ENCODE data around the gene CYB5R3. TPM values are rescaled to one million over a fixed set of nuclear protein-coding genes. Genes with fewer than 3 reads are reported as not detected.
"Not testable (repeated sequence)": the region's sequence is repeated elsewhere in the genome, so short reads cannot be mapped to it uniquely, and the experiment has no call there.

CYB5R3 gene
- total RNA-seq, 4 donors from 2014 or later: 134 to 200 (median 176) TPM

GRCh38 chr22:42683578-42684283 lies 34.5 kb upstream of the CYB5R3 start:
- 53 to 57% methylated on average over 3 to 4 of the region's 8 CpGs for WGBS, 2 donors
- TF ChIP-seq CTCF (IDR thresholded peaks at IDR 0.05) (no peak), EP300 (IDR thresholded peaks at IDR 0.05) (peak in 1 of 2 donors; percentile 28), POLR2A (IDR thresholded peaks at IDR 0.05) (no peak)
- H3K4me1 ChIP-seq: peaks cover 0 to 76% (median 49%) of the 10 kb centered on the region in 4 donors
- no peaks in the 10 kb centered on the region for H3K27me3 ChIP-seq
- peak overlapping the region in 3 of 4 donors; percentile 51 to 88 (median 77) for H3K27ac ChIP-seq
- H3K36me3 ChIP-seq: no peaks in the 10 kb centered on the region
- no peak for DNase-seq (ENCODE audit: low spot score in 2 of 2)
- no peak overlapping the region for H3K4me3 ChIP-seq
- no peaks in the 10 kb centered on the region for H3K9me3 ChIP-seq

GRCh38 chr22:42682113-42682851 lies 33.1 kb upstream of the CYB5R3 start:
- no peak for DNase-seq (ENCODE audit: low spot score in 2 of 2)
- Histone ChIP-seq H3K9me3 (no peaks in the 10 kb centered on the region), H3K27ac (peak overlapping the region in 3 of 4 donors; percentile 51 to 88 (median 77)), H3K4me3 (no peak overlapping the region), H3K36me3 (no peaks in the 10 kb centered on the region), H3K27me3 (no peaks in the 10 kb centered on the region), H3K4me1 (peaks cover 0 to 70% (median 44%) of the 10 kb centered on the region in 4 donors)
- TF ChIP-seq CTCF (IDR thresholded peaks at IDR 0.05) (no peak), EP300 (IDR thresholded peaks at IDR 0.05) (no peak), POLR2A (IDR thresholded peaks at IDR 0.05) (no peak)
- 71 to 73% methylated on average over 10 of the region's 10 CpGs for WGBS, 2 donors

- peak overlapping the region in 2 of 4 donors; percentile 29 to 68 for H3K27ac ChIP-seq
- no peak for DNase-seq (ENCODE audit: low spot score in 2 of 2)
- WGBS, 2 donors: 75 to 77% methylated on average over 7 to 8 of the region's 8 CpGs
These were observed 31.5 kb upstream of the CYB5R3 start for GRCh38 chr22:42680648-42681047.

GRCh38 chr22:42679691-42680090 lies 30.5 kb upstream of the CYB5R3 start:
- H3K36me3 ChIP-seq: no peaks in the 10 kb centered on the region
- TF ChIP-seq POLR2A (IDR thresholded peaks at IDR 0.05): no peak
- TF ChIP-seq EP300 (IDR thresholded peaks at IDR 0.05): no peak
- TF ChIP-seq CTCF (IDR thresholded peaks at IDR 0.05): no peak
- H3K9me3 ChIP-seq: no peaks in the 10 kb centered on the region
- H3K4me1 ChIP-seq: peaks cover 0 to 71% (median 42%) of the 10 kb centered on the region in 4 donors
- WGBS, 2 donors: 91 to 92% methylated on average over 4 of the region's 4 CpGs
- H3K27me3 ChIP-seq: no peaks in the 10 kb centered on the region
- no peak overlapping the region for H3K4me3 ChIP-seq
- DNase-seq (ENCODE audit: low spot score in 2 of 2): no peak
- H3K27ac ChIP-seq: no peak overlapping the region

More at GRCh38 chr22:42680648-42681047, 31.5 kb upstream of the CYB5R3 start:
- no peak for TF ChIP-seq CTCF (IDR thresholded peaks at IDR 0.05)
- peak in 1 of 2 donors; percentile 51 for TF ChIP-seq EP300 (IDR thresholded peaks at IDR 0.05)
- H3K27me3 ChIP-seq: no peaks in the 10 kb centered on the region
- H3K36me3 ChIP-seq: no peaks in the 10 kb centered on the region
- no peak overlapping the region for H3K4me3 ChIP-seq
- no peaks in the 10 kb centered on the region for H3K9me3 ChIP-seq
- H3K4me1 ChIP-seq: peaks cover 0 to 70% (median 39%) of the 10 kb centered on the region in 4 donors

GRCh38 chr22:42678894-42679293 lies 29.7 kb upstream of the CYB5R3 start:
- no peak for TF ChIP-seq CTCF (IDR thresholded peaks at IDR 0.05)
- TF ChIP-seq POLR2A (IDR thresholded peaks at IDR 0.05): no peak
- no peak for TF ChIP-seq EP300 (IDR thresholded peaks at IDR 0.05)
- H3K27ac ChIP-seq: no peak overlapping the region
- peaks cover 0 to 68% (median 37%) of the 10 kb centered on the region in 4 donors for H3K4me1 ChIP-seq
- H3K36me3 ChIP-seq: no peaks in the 10 kb centered on the region
- no peak overlapping the region for H3K4me3 ChIP-seq
- H3K27me3 ChIP-seq: no peaks in the 10 kb centered on the region
- WGBS, 2 donors: 90 to 100% methylated on average over 1 of the region's 1 CpG
- no peaks in the 10 kb centered on the region for H3K9me3 ChIP-seq
- DNase-seq (ENCODE audit: low spot score in 2 of 2): no peak

- peak overlapping the region in 2 of 4 donors; percentile 89 for H3K27ac ChIP-seq
- 77 to 80% methylated on average over 4 of the region's 4 CpGs for WGBS, 2 donors
These were observed 28.7 kb upstream of the CYB5R3 start for GRCh38 chr22:42677936-42678335.

More at GRCh38 chr22:42677936-42678335, 28.7 kb upstream of the CYB5R3 start:
- H3K9me3 ChIP-seq; H3K4me3 ChIP-seq; H3K36me3 ChIP-seq; H3K27me3 ChIP-seq; DNase-seq (ENCODE audit: low spot score in 2 of 2): not testable (repeated sequence)
- peaks cover 0 to 68% (median 31%) of the 10 kb centered on the region in 4 donors for H3K4me1 ChIP-seq
